Adrenal gland (tissue), 12 donors: Measurements from ENCODE around the gene MAST2. TPM values are rescaled to one million over a fixed set of nuclear protein-coding genes. Genes with fewer than 3 reads are reported as not detected.

ENCODE experiments used
- DNase-seq, 7 donors: peaks; one replicate each; pipeline ENCODE4 v3.0.0-alpha.2; 2019 to 2020
- H3K27ac ChIP-seq, 5 donors: fragments of 200-600 bp; sonication (generic) in 4 of 5; 1 replicate in 3 of 5; 2 replicates in 2 of 5; pipeline versions ENCODE4 v1.5.1 to v1.8.0; 2016 to 2020; ENCODE audit warnings: mild to moderate bottlenecking in 1 of 5
- H3K27me3 ChIP-seq: fragments of 200-600 bp; 2 replicates; pipeline ENCODE4 v1.8.0; 2021
- H3K36me3 ChIP-seq, 2 donors: fragments of 200-600 bp; replicated peaks in 1 of 2; 1 replicate in 1 of 2; 2 replicates in 1 of 2; pipeline versions ENCODE4 v1.5.1 to v1.8.0; 2018 to 2022
- H3K4me1 ChIP-seq, 2 donors: fragments of 200-600 bp; replicated peaks in 1 of 2; 1 replicate in 1 of 2; 2 replicates in 1 of 2; pipeline versions ENCODE4 v1.5.1 to v1.8.0; 2018 to 2021
- H3K4me3 ChIP-seq, 4 donors: fragments of 200-600 bp; sonication (generic) in 3 of 4; one replicate each; pipeline ENCODE4 v1.5.1; 2016 to 2018
- H3K9me3 ChIP-seq, 3 donors: fragments of 200-600 bp; sonication (generic) in 1 of 3; replicated peaks in 1 of 3; 1 replicate in 2 of 3; 2 replicates in 1 of 3; pipeline versions ENCODE4 v1.5.1 to v1.8.0; 2016 to 2021
- CTCF ChIP-seq, 6 experiments: fragments of 450-650 bp in 4 of 6; fragments of 200-600 bp in 2 of 6; sonication (generic) in 1 of 6; IDR thresholded peaks; 1 replicate in 5 of 6; 2 replicates in 1 of 6; pipeline versions ENCODE4 v1.5.1 to v1.8.0; 2016 to 2021; ENCODE audit warnings: antibody characterized with exemption in 6 of 6, mild to moderate bottlenecking in 2 of 6, moderate library complexity in 1 of 6
- POLR2A ChIP-seq, 2 donors: fragments of 450-650 bp; IDR thresholded peaks; one replicate each; pipeline ENCODE4 v1.6.1; 2017; ENCODE audit warnings: antibody characterized with exemption in 2 of 2, mild to moderate bottlenecking in 2 of 2, moderate library complexity in 1 of 2
- WGBS, 4 donors: extraction: QIAGEN DNeasy Blood & Tissue Kit in 2 of 4; methylation state at CpG; one replicate each; pipeline versions ENCODE4 v1.1.5 to v1.1.7; 2013 to 2017; 5-methylcytosine and 5-hydroxymethylcytosine counted together
- intact Hi-C, 2 donors: fragments of 100-400 bp; cut with DNase I; formaldehyde crosslinking; loops; one replicate each; pipeline versions ENCODE4 v1.14.1 to v1.15.0; 2022 to 2023
- polyA plus RNA-seq, 3 donors: library from polyadenylated mRNA; stranded (reverse); fragments of 200-250 nt in 2 of 3; fragments of 350-450 nt in 1 of 3; fragmentation: Illumina TruSeq in 1 of 3; extraction: RNeasy Lipid Tissue Mini Kit (QIAGEN cat#74804) in 1 of 3; gene quantifications; one replicate each; pipeline ENCODE4 v1.2.3, GENCODE V29; 2013 to 2014
- total RNA-seq, 9 donors: library from RNA; depleted of rRNA in 4 of 9; stranded (reverse); fragments of >200 nt in 4 of 9; fragments of 120-200 nt in 1 of 9; fragmentation: NEBNext Ultra II Directional in 1 of 9; extraction: Animal tissue kit (Norgen Biotek cat#: 25700) in 1 of 9; gene quantifications; one replicate each; pipeline versions ENCODE4 v1.1.0 to v1.2.4, GENCODE V29; 2013 to 2023
- donor health status: healthy with polysubstance abuse.
- donor health status: Bipolar disorder and iron deficiency.
- donor health status: DM: yes; HTN: yes; CAD: no.
- donor health status: DM: no; HTN: no; CAD: no.
- donor health status: DM: no; HTN: no; CAD: no.
- donor health status: DM: yes; HTN: yes; CAD: no.

Gene MAST2
- total and polyA plus RNA-seq, 12 donors: 18.1 to 38.5 (median 23.5) TPM

GRCh38 chr1:46010611-46011010, 207.2 kb downstream of the MAST2 start:
- intact Hi-C loops: no loop called here
- Histone ChIP-seq H3K4me3 (no peak overlapping the region), H3K9me3 (no peaks in the 10 kb centered on the region), H3K4me1 (no peaks in the 10 kb centered on the region), H3K27me3 (no peaks in the 10 kb centered on the region), H3K27ac (no peak overlapping the region), H3K36me3 (peaks cover 0 to 39% of the 10 kb centered on the region in 2 donors)
- 96 to 97% (median 96%) methylated on average over 6 of the region's 6 CpGs for WGBS, 4 donors
- DNase-seq: no peak
- TF ChIP-seq POLR2A (IDR thresholded peaks at IDR 0.05): no peak
- TF ChIP-seq CTCF (IDR thresholded peaks at IDR 0.05): no peak

- H3K27ac ChIP-seq: no peak overlapping the region
- intact Hi-C loops: no loop called here
- no peaks in the 10 kb centered on the region for H3K9me3 ChIP-seq
- no peak overlapping the region for H3K4me3 ChIP-seq
- H3K4me1 ChIP-seq: no peaks in the 10 kb centered on the region
- 78 to 94% (median 91%) methylated on average over 7 of the region's 7 CpGs for WGBS, 4 donors
- peaks cover 0 to 38% of the 10 kb centered on the region in 2 donors for H3K36me3 ChIP-seq
- H3K27me3 ChIP-seq: no peaks in the 10 kb centered on the region
- no peak for TF ChIP-seq POLR2A (IDR thresholded peaks at IDR 0.05)
- no peak for DNase-seq
Measured at GRCh38 chr1:46011121-46011695, 207.8 kb downstream of the MAST2 start.

- H3K4me3 ChIP-seq: no peak overlapping the region
- no peak for DNase-seq
- 89 to 100% (median 98%) methylated on average over 1 of the region's 1 CpG for WGBS, 4 donors
- no peak for TF ChIP-seq POLR2A (IDR thresholded peaks at IDR 0.05)
- TF ChIP-seq CTCF (IDR thresholded peaks at IDR 0.05): no peak
- H3K4me1 ChIP-seq: no peaks in the 10 kb centered on the region
- H3K27me3 ChIP-seq: no peaks in the 10 kb centered on the region
- intact Hi-C loops: no loop called here
- peaks cover 0 to 28% of the 10 kb centered on the region in 2 donors for H3K36me3 ChIP-seq
- no peaks in the 10 kb centered on the region for H3K9me3 ChIP-seq
- H3K27ac ChIP-seq: no peak overlapping the region
Measured at GRCh38 chr1:46012236-46012635, 208.8 kb downstream of the MAST2 start.

- H3K9me3 ChIP-seq: no peaks in the 10 kb centered on the region
- TF ChIP-seq CTCF (IDR thresholded peaks at IDR 0.05): no peak
- no peak for TF ChIP-seq POLR2A (IDR thresholded peaks at IDR 0.05)
- no peaks in the 10 kb centered on the region for H3K27me3 ChIP-seq
- intact Hi-C loops: no loop called here
- H3K4me1 ChIP-seq: no peaks in the 10 kb centered on the region
- no peak overlapping the region for H3K27ac ChIP-seq
- 90 to 98% (median 94%) methylated on average over 2 to 3 of the region's 3 CpGs for WGBS, 4 donors
- no peak overlapping the region for H3K4me3 ChIP-seq
- no peak for DNase-seq
- H3K36me3 ChIP-seq: peaks cover 0 to 20% of the 10 kb centered on the region in 2 donors
Measured at GRCh38 chr1:46013581-46013980, 210.2 kb downstream of the MAST2 start.

- Histone ChIP-seq H3K4me1 (no peaks in the 10 kb centered on the region), H3K27ac (no peak overlapping the region), H3K9me3 (no peaks in the 10 kb centered on the region), H3K36me3 (peaks cover 0 to 11% of the 10 kb centered on the region in 2 donors), H3K4me3 (no peak overlapping the region), H3K27me3 (no peaks in the 10 kb centered on the region)
- DNase-seq: no peak
- peak in 1 of 6 experiments; percentile 5 for TF ChIP-seq CTCF (IDR thresholded peaks at IDR 0.05)
- no peak for TF ChIP-seq POLR2A (IDR thresholded peaks at IDR 0.05)
- intact Hi-C loops: no loop called here
- 83 to 88% (median 84%) methylated on average over 6 of the region's 6 CpGs for WGBS, 4 donors
Measured at GRCh38 chr1:46017876-46018503, 214.6 kb downstream of the MAST2 start.
